A549 (cell line): ENCODE measurements around the gene NRXN3. TPM values are rescaled to one million over a fixed set of nuclear protein-coding genes. Genes with fewer than 3 reads are reported as not detected.

Experiments used
- ATAC-seq, 2 experiments: fragments of 200-7000 bp in 1 of 2; fragments of >200 bp in 1 of 2; cut with Nextera tagmentation in 1 of 2; cut with Tn5 transposase in 1 of 2; 3 replicates each; pipeline versions ENCODE4 v1.8.0 to v1.9.1; 2018 to 2020; ENCODE audit warnings: mild to moderate bottlenecking in 1 of 2, moderate library complexity in 1 of 2
- CTCF ChIA-PET: fragments of 300-600 bp; sonication (Branson Sonifier 250); formaldehyde crosslinking; extraction: SDS; loops from one replicate; lab custom pipeline; 2021; ENCODE audit warnings: antibody characterized with exemption, inconsistent platforms; lab: Yijun Ruan, JAX
- POLR2A ChIA-PET: fragments of 350-600 bp; formaldehyde crosslinking; extraction: SDS; loops from one replicate; lab custom pipeline; 2021; ENCODE audit warnings: antibody characterized with exemption, inconsistent platforms; lab: Yijun Ruan, JAX
- DNase-seq, 2 experiments: peaks; one replicate each; pipeline versions ENCODE4 v3.0.0 to v3.0.0-alpha.2; 2011 to 2016; ENCODE audit warnings: low read depth in 1 of 2, low spot score in 1 of 2
- FAIRE-seq: peaks from 2 replicates; lab custom pipeline; 2011; peaks lifted over from hg19 to GRCh38; lab: Jason Lieb, UNC
- H3K27ac ChIP-seq, 2 experiments: fragments of >200 bp; sonication (Bioruptor Twin); formaldehyde crosslinking; 3 replicates each; pipeline ENCODE4 v1.5.1; 2016 to 2017
- H3K4me1 ChIP-seq: fragments of >200 bp; sonication (Bioruptor Twin); formaldehyde crosslinking; 3 replicates; pipeline ENCODE4 v1.6.1; 2016
- H3K4me2 ChIP-seq: fragments of >200 bp; sonication (Bioruptor Twin); formaldehyde crosslinking; 3 replicates; pipeline ENCODE4 v1.6.1; 2016
- H3K4me3 ChIP-seq: fragments of >200 bp; sonication (Bioruptor Twin); formaldehyde crosslinking; 3 replicates; pipeline ENCODE4 v1.5.1; 2016
- H3K9me3 ChIP-seq: fragments of >200 bp; sonication (Bioruptor Twin); formaldehyde crosslinking; 3 replicates; pipeline ENCODE4 v1.6.1; 2016
- CHD2 ChIP-seq: fragments of 150-350 bp; IDR thresholded peaks from 2 replicates; pipeline ENCODE4 v1.6.1; 2014; ENCODE audit warnings: low read length; ENCODE audit not compliant: partially characterized antibody
- E2F6 ChIP-seq: IDR thresholded peaks from 2 replicates; pipeline ENCODE4 v1.6.1; 2012; ENCODE audit warnings: low read depth, borderline replicate concordance
- EHF ChIP-seq: fragments of 250-450 bp; sonication (Bioruptor Pico); IDR thresholded peaks from 2 replicates; pipeline ENCODE4 v1.5.0; 2020; ENCODE audit warnings: mild to moderate bottlenecking
- EP300 ChIP-seq, 2 experiments: fragments of >200 bp; sonication (Bioruptor Twin); formaldehyde crosslinking; IDR thresholded peaks; 2 replicates in 1 of 2; 3 replicates in 1 of 2; pipeline ENCODE4 v1.6.1; 2016 to 2017
- ESRRA ChIP-seq: fragments of 150-350 bp; IDR thresholded peaks from 2 replicates; pipeline ENCODE4 v1.6.1; 2014; ENCODE audit warnings: mild to moderate bottlenecking, low read length, borderline replicate concordance
- FOSB ChIP-seq: fragments of 250-450 bp; sonication (Bioruptor Pico); IDR thresholded peaks from 2 replicates; pipeline ENCODE4 v1.5.0; 2020; ENCODE audit warnings: mild to moderate bottlenecking, moderate library complexity
- FOXS1 ChIP-seq: fragments of 250-450 bp; sonication (Bioruptor Pico); IDR thresholded peaks from 2 replicates; pipeline ENCODE4 v1.5.0; 2020; ENCODE audit warnings: mild to moderate bottlenecking, moderate library complexity
- HDAC2 ChIP-seq: fragments of 200-600 bp; sonication (generic); IDR thresholded peaks from 2 replicates; pipeline ENCODE4 v1.6.1; 2016
- HOXA7 ChIP-seq: fragments of 250-450 bp; sonication (Bioruptor Pico); IDR thresholded peaks from 2 replicates; pipeline ENCODE4 v1.5.0; 2020; ENCODE audit warnings: mild to moderate bottlenecking, moderate library complexity
- HOXB13 ChIP-seq: fragments of 250-450 bp; sonication (Bioruptor Pico); IDR thresholded peaks from 2 replicates; pipeline ENCODE4 v1.5.0; 2020; ENCODE audit warnings: low read depth, mild to moderate bottlenecking, moderate library complexity
- JUN ChIP-seq, 2 experiments: fragments of >200 bp; sonication (Bioruptor Twin); formaldehyde crosslinking; IDR thresholded peaks; 2 replicates in 1 of 2; 3 replicates in 1 of 2; pipeline ENCODE4 v1.6.1; 2016 to 2017
- KDM5A ChIP-seq: fragments of 200-600 bp; sonication (generic); IDR thresholded peaks from 2 replicates; pipeline ENCODE4 v1.6.1; 2016; ENCODE audit warnings: antibody characterized with exemption, mild to moderate bottlenecking
- MAFK ChIP-seq: fragments of 450-650 bp; IDR thresholded peaks from 2 replicates; pipeline ENCODE4 v1.6.1; 2014; ENCODE audit not compliant: partially characterized antibody
- MAZ ChIP-seq: fragments of 150-350 bp; IDR thresholded peaks from 2 replicates; pipeline ENCODE4 v1.6.1; 2014; ENCODE audit warnings: antibody characterized with exemption, low read depth, low read length, borderline replicate concordance
- MYC ChIP-seq: IDR thresholded peaks from 2 replicates; pipeline ENCODE4 v1.6.1; 2012; ENCODE audit warnings: mild to moderate bottlenecking, inconsistent platforms, low read length, improper control_type of control experiment, borderline replicate concordance
- NFE2L2 ChIP-seq: fragments of 150-350 bp; conservative IDR thresholded peaks from 2 replicates; pipeline ENCODE4 v1.6.1; 2014; ENCODE audit warnings: low read length
- NPAS2 ChIP-seq: fragments of 250-450 bp; sonication (Bioruptor Pico); IDR thresholded peaks from 2 replicates; pipeline ENCODE4 v1.8.0; 2022; ENCODE audit warnings: mild to moderate bottlenecking, moderate library complexity, borderline replicate concordance
- POLR2AphosphoS2 ChIP-seq: conservative IDR thresholded peaks from 2 replicates; pipeline ENCODE4 v1.6.1; 2012; ENCODE audit warnings: low read length, improper control_type of control experiment, inconsistent platforms
- RAD21 ChIP-seq, 2 experiments: fragments of >200 bp in 1 of 2; sonication (Bioruptor Twin) in 1 of 2; formaldehyde crosslinking in 1 of 2; IDR thresholded peaks in 1 of 2; conservative IDR thresholded peaks in 1 of 2; 2 replicates in 1 of 2; 3 replicates in 1 of 2; pipeline ENCODE4 v1.6.1; 2012 to 2018; ENCODE audit warnings: inconsistent platforms in 1 of 2
- RARB ChIP-seq: fragments of 250-450 bp; sonication (Bioruptor Pico); IDR thresholded peaks from 2 replicates; pipeline ENCODE4 v1.8.0; 2021; ENCODE audit warnings: mild to moderate bottlenecking, moderate library complexity
- RNF2 ChIP-seq: fragments of 200-600 bp; sonication (generic); IDR thresholded peaks from 2 replicates; pipeline ENCODE4 v1.6.1; 2016; ENCODE audit warnings: low read depth, mild to moderate bottlenecking, antibody characterized with exemption, moderate library complexity, borderline replicate concordance
- SREBF2 ChIP-seq: fragments of 450-650 bp; IDR thresholded peaks from 2 replicates; pipeline ENCODE4 v1.6.1; 2014; ENCODE audit warnings: mild to moderate bottlenecking, moderate library complexity
- TFCP2L1 ChIP-seq: fragments of 250-450 bp; sonication (Bioruptor Pico); IDR thresholded peaks from 2 replicates; pipeline ENCODE4 v1.5.0; 2021; ENCODE audit warnings: mild to moderate bottlenecking
- TP53 ChIP-seq: fragments of 250-450 bp; sonication (Bioruptor Pico); IDR thresholded peaks from 2 replicates; pipeline ENCODE4 v1.5.0; 2021; ENCODE audit warnings: mild to moderate bottlenecking, moderate library complexity
- ZFP36 ChIP-seq: fragments of 450-650 bp; IDR thresholded peaks from 2 replicates; pipeline ENCODE4 v1.6.1; 2014; ENCODE audit warnings: borderline replicate concordance; ENCODE audit not compliant: partially characterized antibody
- ZNF302 ChIP-seq: fragments of 250-450 bp; sonication (Bioruptor Pico); IDR thresholded peaks from 2 replicates; pipeline ENCODE4 v1.9.0; 2021; ENCODE audit warnings: inconsistent platforms, mild to moderate bottlenecking, moderate library complexity
- WGBS: methylation state at CpG from one replicate; pipeline ENCODE4 v1.1.6; 2017; ENCODE audit errors: missing lambda C conversion rate; 5-methylcytosine and 5-hydroxymethylcytosine counted together
- polyA plus RNA-seq, 4 experiments: library from polyadenylated mRNA; depleted of rRNA in 3 of 4; stranded (reverse); fragments of >200 nt; fragmentation: RNase III in 1 of 4; extraction: RNeasy Plus Mini Kit Qiagen cat#74134 plus additional on column Dnase treatment in 1 of 4; gene quantifications; 2 replicates in 3 of 4; 3 replicates in 1 of 4; pipeline ENCODE4 v1.2.3, GENCODE V29; 2011 to 2017
- TF ChIP-seq, protein P1 (sequence below): fragments of 200-600 bp; sonication (generic); IDR thresholded peaks from 2 replicates; pipeline ENCODE4 v1.6.1; 2016; ENCODE audit warnings: antibody characterized with exemption, mild to moderate bottlenecking, moderate library complexity
- TF ChIP-seq, protein P2 (sequence below): fragments of 250-450 bp; sonication (Bioruptor Pico); IDR thresholded peaks from 2 replicates; pipeline ENCODE4 v1.5.0; 2021; ENCODE audit warnings: mild to moderate bottlenecking, moderate library complexity, borderline replicate concordance
- TF ChIP-seq, protein P3 (sequence below): fragments of 250-450 bp; sonication (Bioruptor Pico); IDR thresholded peaks from 2 replicates; pipeline ENCODE4 v1.5.0; 2020; ENCODE audit warnings: low read depth, mild to moderate bottlenecking, moderate library complexity

Gene NRXN3
- polyA plus RNA-seq, 2 of the 4 experiments (the other 2 are of a cell fraction) = 0.62 to 2.3 TPM

GRCh38 chr14:79829405-79830166, 1659.4 kb downstream of the NRXN3 start:
- Histone ChIP-seq H3K4me3 (no peak overlapping the region), H3K4me1 (peaks cover 9% of the 10 kb centered on the region; the same call in 1 of the 3 replicates), H3K27ac (no peak overlapping the region), H3K9me3 (no peaks in the 10 kb centered on the region), H3K4me2 (no peak overlapping the region)
- FAIRE-seq = no peak
- no peak for DNase-seq
- WGBS = 23% methylated on average over 3 of the region's 3 CpGs
- ATAC-seq = no peak
- POLR2A ChIA-PET = no interaction called here
- CTCF ChIA-PET = no interaction called here
- TF ChIP-seq, protein P1, sequence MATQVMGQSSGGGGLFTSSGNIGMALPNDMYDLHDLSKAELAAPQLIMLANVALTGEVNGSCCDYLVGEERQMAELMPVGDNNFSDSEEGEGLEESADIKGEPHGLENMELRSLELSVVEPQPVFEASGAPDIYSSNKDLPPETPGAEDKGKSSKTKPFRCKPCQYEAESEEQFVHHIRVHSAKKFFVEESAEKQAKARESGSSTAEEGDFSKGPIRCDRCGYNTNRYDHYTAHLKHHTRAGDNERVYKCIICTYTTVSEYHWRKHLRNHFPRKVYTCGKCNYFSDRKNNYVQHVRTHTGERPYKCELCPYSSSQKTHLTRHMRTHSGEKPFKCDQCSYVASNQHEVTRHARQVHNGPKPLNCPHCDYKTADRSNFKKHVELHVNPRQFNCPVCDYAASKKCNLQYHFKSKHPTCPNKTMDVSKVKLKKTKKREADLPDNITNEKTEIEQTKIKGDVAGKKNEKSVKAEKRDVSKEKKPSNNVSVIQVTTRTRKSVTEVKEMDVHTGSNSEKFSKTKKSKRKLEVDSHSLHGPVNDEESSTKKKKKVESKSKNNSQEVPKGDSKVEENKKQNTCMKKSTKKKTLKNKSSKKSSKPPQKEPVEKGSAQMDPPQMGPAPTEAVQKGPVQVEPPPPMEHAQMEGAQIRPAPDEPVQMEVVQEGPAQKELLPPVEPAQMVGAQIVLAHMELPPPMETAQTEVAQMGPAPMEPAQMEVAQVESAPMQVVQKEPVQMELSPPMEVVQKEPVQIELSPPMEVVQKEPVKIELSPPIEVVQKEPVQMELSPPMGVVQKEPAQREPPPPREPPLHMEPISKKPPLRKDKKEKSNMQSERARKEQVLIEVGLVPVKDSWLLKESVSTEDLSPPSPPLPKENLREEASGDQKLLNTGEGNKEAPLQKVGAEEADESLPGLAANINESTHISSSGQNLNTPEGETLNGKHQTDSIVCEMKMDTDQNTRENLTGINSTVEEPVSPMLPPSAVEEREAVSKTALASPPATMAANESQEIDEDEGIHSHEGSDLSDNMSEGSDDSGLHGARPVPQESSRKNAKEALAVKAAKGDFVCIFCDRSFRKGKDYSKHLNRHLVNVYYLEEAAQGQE = no peak
- TF ChIP-seq, protein P2, sequence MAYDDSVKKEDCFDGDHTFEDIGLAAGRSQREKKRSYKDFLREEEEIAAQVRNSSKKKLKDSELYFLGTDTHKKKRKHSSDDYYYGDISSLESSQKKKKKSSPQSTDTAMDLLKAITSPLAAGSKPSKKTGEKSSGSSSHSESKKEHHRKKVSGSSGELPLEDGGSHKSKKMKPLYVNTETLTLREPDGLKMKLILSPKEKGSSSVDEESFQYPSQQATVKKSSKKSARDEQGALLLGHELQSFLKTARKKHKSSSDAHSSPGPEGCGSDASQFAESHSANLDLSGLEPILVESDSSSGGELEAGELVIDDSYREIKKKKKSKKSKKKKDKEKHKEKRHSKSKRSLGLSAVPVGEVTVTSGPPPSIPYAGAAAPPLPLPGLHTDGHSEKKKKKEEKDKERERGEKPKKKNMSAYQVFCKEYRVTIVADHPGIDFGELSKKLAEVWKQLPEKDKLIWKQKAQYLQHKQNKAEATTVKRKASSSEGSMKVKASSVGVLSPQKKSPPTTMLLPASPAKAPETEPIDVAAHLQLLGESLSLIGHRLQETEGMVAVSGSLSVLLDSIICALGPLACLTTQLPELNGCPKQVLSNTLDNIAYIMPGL (CRISPR knock-in tag) = no peak
- TF ChIP-seq HDAC2 = no peak
- TF ChIP-seq ZFP36 = no peak
- no peak for TF ChIP-seq ESRRA
- no peak for TF ChIP-seq MAZ
- no peak for TF ChIP-seq HOXB13 (CRISPR knock-in tag)
- TF ChIP-seq CHD2 = no peak
- no peak for TF ChIP-seq RAD21 (conservative IDR thresholded peaks at IDR 0.05 in 1 of 2, IDR thresholded peaks at IDR 0.05 in 1 of 2)
- no peak for TF ChIP-seq E2F6
- TF ChIP-seq RNF2 = no peak
- no peak for TF ChIP-seq HOXA7 (CRISPR knock-in tag)
- no peak for TF ChIP-seq ZNF302 (CRISPR knock-in tag)
- TF ChIP-seq MYC = no peak
- TF ChIP-seq TP53 (CRISPR knock-in tag) = no peak
- TF ChIP-seq NPAS2 = no peak
- TF ChIP-seq KDM5A = no peak

- DNase-seq (no peak), FAIRE-seq (no peak), ATAC-seq (no peak)
- ChIA-PET CTCF (interaction anchor here (1.4 kb wide), 1 partner anchor 13 kb away, joined by 3 read pairs; no protein-coding TSS in a partner anchor), POLR2A (no interaction called here)
- H3K27ac ChIP-seq = no peak overlapping the region
- H3K4me2 ChIP-seq = no peak overlapping the region
- no peak overlapping the region for H3K4me3 ChIP-seq
- no peaks in the 10 kb centered on the region for H3K4me1 ChIP-seq
- TF ChIP-seq FOXS1 (CRISPR knock-in tag) (no peak), EHF (no peak), NPAS2 (no peak), CHD2 (no peak), HOXB13 (CRISPR knock-in tag) (no peak), SREBF2 (no peak), MYC (no peak), NFE2L2 (no peak), TFCP2L1 (no peak), ZNF302 (CRISPR knock-in tag) (no peak), FOSB (CRISPR knock-in tag) (no peak), EP300 (IDR thresholded peaks at IDR 0.05) (no peak), POLR2AphosphoS2 (no peak), RARB (CRISPR knock-in tag) (no peak), JUN (IDR thresholded peaks at IDR 0.05) (no peak), MAFK (no peak), KDM5A (no peak)
- TF ChIP-seq, protein P3, sequence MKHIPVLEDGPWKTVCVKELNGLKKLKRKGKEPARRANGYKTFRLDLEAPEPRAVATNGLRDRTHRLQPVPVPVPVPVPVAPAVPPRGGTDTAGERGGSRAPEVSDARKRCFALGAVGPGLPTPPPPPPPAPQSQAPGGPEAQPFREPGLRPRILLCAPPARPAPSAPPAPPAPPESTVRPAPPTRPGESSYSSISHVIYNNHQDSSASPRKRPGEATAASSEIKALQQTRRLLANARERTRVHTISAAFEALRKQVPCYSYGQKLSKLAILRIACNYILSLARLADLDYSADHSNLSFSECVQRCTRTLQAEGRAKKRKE (CRISPR knock-in tag) = no peak
- no peaks in the 10 kb centered on the region for H3K9me3 ChIP-seq
- 42% methylated on average over 10 of the region's 10 CpGs for WGBS
Measured at GRCh38 chr14:79831195-79831892, 1661.2 kb downstream of the NRXN3 start.
